Measurements from ENCODE around the gene SUPT4H1. TPM values are rescaled to one million over a fixed set of nuclear protein-coding genes. Genes with fewer than 3 reads are reported as not detected.

The SUPT4H1 gene
- total and polyA plus RNA-seq, 2 of the 4 experiments (the other 2 are of a cell fraction), result 51.6 to 129 TPM

DNA sequence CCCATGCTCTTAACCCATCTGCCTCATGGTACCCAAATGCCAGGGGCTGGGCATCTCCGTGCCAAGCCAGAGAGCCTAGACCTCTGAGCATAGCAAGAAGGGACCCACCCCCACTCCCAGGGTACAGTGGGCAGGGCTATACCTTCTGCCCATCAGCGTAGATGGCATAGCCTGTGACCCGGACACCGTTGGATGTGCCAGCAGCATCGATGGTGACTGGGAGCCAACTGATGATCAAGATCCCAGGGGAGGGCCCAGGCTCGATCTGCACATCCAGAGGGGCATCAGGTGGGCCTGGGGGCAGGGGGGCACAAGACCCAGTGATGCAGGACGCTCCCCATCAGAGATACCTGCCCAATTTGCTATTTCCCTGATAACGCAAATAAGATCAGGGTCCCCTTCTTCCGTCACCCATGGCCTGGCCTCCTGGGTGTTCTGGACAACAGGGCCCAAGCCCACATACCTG lies 40.5 kb downstream of the SUPT4H1 start:
- ATAC-seq (ENCODE audit: low read depth), result no peak
- H2AK9ac ChIP-seq (replicated peaks; ENCODE audit: low read depth, low read length, poor library complexity), result no peak overlapping the region
- H3K4me1 ChIP-seq (ENCODE audit: control insufficient read depth, insufficient read depth, low read length), result no peaks in the 10 kb centered on the region
- no peak overlapping the region for H3K9ac ChIP-seq (ENCODE audit: low read depth, low read length)
- dilution Hi-C loops (cut with HindIII; ENCODE audit: low sequenced_read_pairs, unreplicated experiment), result no loop called here
- H3K79me1 ChIP-seq (ENCODE audit: low read depth in 1 of 2, low read length in 2 of 2), result no peaks in the 10 kb centered on the region
- TF ChIP-seq NFE2L2 (IDR thresholded peaks at IDR 0.05; ENCODE audit: low read depth, low read length) (no peak), MAFK (IDR thresholded peaks at IDR 0.05; ENCODE audit: low read depth, low read length) (no peak), FOS (IDR thresholded peaks at IDR 0.05; ENCODE audit: low read depth, low read length) (no peak), POLR2A (IDR thresholded peaks at IDR 0.05; ENCODE audit: low read depth, low read length) (no peak), CEBPB (IDR thresholded peaks at IDR 0.05; ENCODE audit: low read depth, low read length) (no peak), SMC3 (IDR thresholded peaks at IDR 0.05; ENCODE audit: low read depth, low read length) (no peak), MXI1 (IDR thresholded peaks at IDR 0.05; ENCODE audit: borderline replicate concordance, low read depth, low read length) (no peak), BHLHE40 (IDR thresholded peaks at IDR 0.05; ENCODE audit: low read depth, low read length) (no peak), RFX5 (IDR thresholded peaks at IDR 0.05; ENCODE audit: low read depth, low read length) (no peak), MAZ (IDR thresholded peaks at IDR 0.05; ENCODE audit: borderline replicate concordance, low read depth, low read length) (no peak), RCOR1 (IDR thresholded peaks at IDR 0.05; ENCODE audit: insufficient replicate concordance, low read length) (no peak)
- TF ChIP-seq, protein P1, sequence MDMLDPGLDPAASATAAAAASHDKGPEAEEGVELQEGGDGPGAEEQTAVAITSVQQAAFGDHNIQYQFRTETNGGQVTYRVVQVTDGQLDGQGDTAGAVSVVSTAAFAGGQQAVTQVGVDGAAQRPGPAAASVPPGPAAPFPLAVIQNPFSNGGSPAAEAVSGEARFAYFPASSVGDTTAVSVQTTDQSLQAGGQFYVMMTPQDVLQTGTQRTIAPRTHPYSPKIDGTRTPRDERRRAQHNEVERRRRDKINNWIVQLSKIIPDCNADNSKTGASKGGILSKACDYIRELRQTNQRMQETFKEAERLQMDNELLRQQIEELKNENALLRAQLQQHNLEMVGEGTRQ (IDR thresholded peaks at IDR 0.05; ENCODE audit: low read depth, low read length), result no peak
- H3K56ac ChIP-seq (ENCODE audit: extremely low read depth, insufficient read depth, low read length), result no peak overlapping the region
- H3K36me3 ChIP-seq (ENCODE audit: control insufficient read depth, insufficient read depth, low read length), result no peaks in the 10 kb centered on the region
- no peaks in the 10 kb centered on the region for H3K9me1 ChIP-seq (ENCODE audit: insufficient read depth, low read length)
- no TSS peak for BruUV-seq (replicated peaks)
- POLR2A ChIA-PET (ENCODE audit: unreplicated experiment), result no interaction called here
- H3K18ac ChIP-seq (ENCODE audit: low read depth, low read length), result no peak overlapping the region
- no peak overlapping the region for H2BK120ac ChIP-seq (ENCODE audit: low read depth, low read length)
- H3K14ac ChIP-seq (replicated peaks; ENCODE audit: low read depth, low read length), result no peak overlapping the region
- no peak overlapping the region for H4K8ac ChIP-seq (ENCODE audit: low read depth in 2 of 2, low read length in 2 of 2)
- in situ Hi-C loops (cut with MboI; ENCODE audit: low sequenced_read_pairs), result no loop called here
- H2BK20ac ChIP-seq (ENCODE audit: low read depth, low read length), result no peak overlapping the region
- no peak overlapping the region for H3K27ac ChIP-seq (ENCODE audit: insufficient read depth, low read length)
- no peak overlapping the region for H3K4ac ChIP-seq (ENCODE audit: low read depth, low read length)
- no peak overlapping the region for H3K4me3 ChIP-seq (ENCODE audit: insufficient read depth, low read depth, low read length)
- DNase-seq, result no peak
- H2AFZ ChIP-seq (replicated peaks; ENCODE audit: low read length, poor library complexity), result no peak overlapping the region
- H2AK5ac ChIP-seq (ENCODE audit: low read depth, low read length), result no peak overlapping the region
- H4K91ac ChIP-seq (ENCODE audit: insufficient read depth, low read depth, low read length), result no peak overlapping the region
- H3K27me3 ChIP-seq (ENCODE audit: control insufficient read depth, insufficient read depth, low read length), result peaks cover 2% of the 10 kb centered on the region; the same call in 1 of the 2 replicates
- H3K4me2 ChIP-seq (ENCODE audit: low read depth, low read length), result no peak overlapping the region
- no peak overlapping the region for H3K23ac ChIP-seq (ENCODE audit: low read depth, low read length)
- intact Hi-C loops (cut with micrococcal nuclease), result no loop called here
- no peaks in the 10 kb centered on the region for H3K9me3 ChIP-seq (ENCODE audit: control insufficient read depth, insufficient read depth, low read length)
- 67% methylated on average over 4 of the region's 9 CpGs; no CpG with 5 or more reads in 1 of the 2 experiments for WGBS, 2 experiments (ENCODE audit: extremely low coverage in 2 of 2, insufficient read length in 1 of 2)
- H2BK15ac ChIP-seq (ENCODE audit: low read depth, low read length), result no peak overlapping the region
- H4K5ac ChIP-seq (ENCODE audit: low read depth, low read length), result no peak overlapping the region
- H4K20me1 ChIP-seq (ENCODE audit: insufficient read depth, low read length), result no peaks in the 10 kb centered on the region
- no peak overlapping the region for H2BK5ac ChIP-seq (ENCODE audit: low read depth, low read length, poor library complexity, severe bottlenecking)
- CTCF ChIA-PET, result no interaction called here

All from IMR-90 (cell line).